ENCODE data around the gene GABRB3.
"Not testable (repeated sequence)": the region's sequence is repeated elsewhere in the genome, so short reads cannot be mapped to it uniquely, and the experiment has no call there.

The GABRB3 gene

GRCh38 chr15:26736502-26737248 lies 36.2 kb downstream of the GABRB3 start:
- DNase-seq (ENCODE audit: low read depth in 2 of 2), result no peak

GRCh38 chr15:26731965-26732364 lies 40.9 kb downstream of the GABRB3 start:
- DNase-seq (ENCODE audit: low read depth in 2 of 2), result no peak

- no peak for DNase-seq (ENCODE audit: low read depth in 2 of 2)
Measured at GRCh38 chr15:26729581-26729980, 43.3 kb downstream of the GABRB3 start.

GRCh38 chr15:26729030-26729429 lies 43.8 kb downstream of the GABRB3 start:
- DNase-seq (ENCODE audit: low read depth in 2 of 2), result no peak

GRCh38 chr15:26724381-26725150 lies 48.3 kb downstream of the GABRB3 start:
- no peak for DNase-seq (ENCODE audit: low read depth in 2 of 2)

- no peak for DNase-seq (ENCODE audit: low read depth in 2 of 2)
Measured at GRCh38 chr15:26722621-26723160, 50.2 kb downstream of the GABRB3 start.

- DNase-seq (ENCODE audit: low read depth in 2 of 2), result no peak
Measured at GRCh38 chr15:26721232-26721967, 51.5 kb downstream of the GABRB3 start.

- no peak for DNase-seq (ENCODE audit: low read depth in 2 of 2)
Measured at GRCh38 chr15:26720546-26720945, 52.3 kb downstream of the GABRB3 start.

GRCh38 chr15:26719866-26720265 lies 53.0 kb downstream of the GABRB3 start:
- DNase-seq (ENCODE audit: low read depth in 2 of 2), result not testable (repeated sequence)

GRCh38 chr15:26716069-26716468 lies 56.8 kb downstream of the GABRB3 start:
- DNase-seq (ENCODE audit: low read depth in 2 of 2), result no peak

- DNase-seq (ENCODE audit: low read depth in 2 of 2), result no peak
Measured at GRCh38 chr15:26713498-26713897, 59.4 kb downstream of the GABRB3 start.

- DNase-seq (ENCODE audit: low read depth in 2 of 2), result no peak
Measured at GRCh38 chr15:26712335-26712734, 60.5 kb downstream of the GABRB3 start.

- DNase-seq (ENCODE audit: low read depth in 2 of 2), result no peak
Measured at GRCh38 chr15:26711445-26711844, 61.4 kb downstream of the GABRB3 start.

- DNase-seq (ENCODE audit: low read depth in 2 of 2), result no peak
Measured at GRCh38 chr15:26702381-26702780, 70.5 kb downstream of the GABRB3 start.

GRCh38 chr15:26698555-26698954 lies 74.3 kb downstream of the GABRB3 start:
- DNase-seq (ENCODE audit: low read depth in 2 of 2), result no peak

GRCh38 chr15:26697913-26698312 lies 75.0 kb downstream of the GABRB3 start:
- no peak for DNase-seq (ENCODE audit: low read depth in 2 of 2)

GRCh38 chr15:26691249-26691648 lies 81.6 kb downstream of the GABRB3 start:
- no peak for DNase-seq (ENCODE audit: low read depth in 2 of 2)

- DNase-seq (ENCODE audit: low read depth in 2 of 2), result no peak
Measured at GRCh38 chr15:26690778-26691177, 82.1 kb downstream of the GABRB3 start.

GRCh38 chr15:26689462-26689861 lies 83.4 kb downstream of the GABRB3 start:
- DNase-seq (ENCODE audit: low read depth in 2 of 2), result no peak

GRCh38 chr15:26686547-26687187 lies 86.2 kb downstream of the GABRB3 start:
- DNase-seq (ENCODE audit: low read depth in 2 of 2), result no peak

- DNase-seq (ENCODE audit: low read depth in 2 of 2), result no peak
Measured at GRCh38 chr15:26682598-26683164, 90.2 kb downstream of the GABRB3 start.

All from stimulated activated CD8-positive, alpha-beta memory T cell treated with anti-CD3 and anti-CD28 coated beads, Interleukin-7, amount 100 ng/mL, for 1 hour (primary cell).